K562 (cell line): Measurements from ENCODE around the gene FASTK. TPM values are rescaled to one million over a fixed set of nuclear protein-coding genes. Genes with fewer than 3 reads are reported as not detected.
A peak's percentile ranks its signal among the peaks of the same experiment; 100 is the strongest.

Experiments used
- ARID1B ChIP-seq: fragments of 450-650 bp; IDR thresholded peaks from 2 replicates; pipeline ENCODE4 v1.6.1; 2016; ENCODE audit warnings: antibody characterized with exemption, mild to moderate bottlenecking, inconsistent platforms
- DMBX1 ChIP-seq: fragments of 250-450 bp; sonication (Bioruptor Pico); IDR thresholded peaks from 2 replicates; pipeline ENCODE4 v1.8.0; 2022; ENCODE audit warnings: inconsistent platforms, mild to moderate bottlenecking, moderate library complexity, borderline replicate concordance
- MTA3 ChIP-seq: fragments of 450-650 bp; formaldehyde crosslinking; IDR thresholded peaks from 2 replicates; pipeline ENCODE4 v1.6.1; 2017; ENCODE audit warnings: mild to moderate bottlenecking, borderline replicate concordance
- NCOA2 ChIP-seq, 2 experiments: fragments of 450-650 bp; IDR thresholded peaks; 2 replicates each; pipeline ENCODE4 v1.6.1; 2018; ENCODE audit warnings: mild to moderate bottlenecking in 2 of 2, moderate library complexity in 1 of 2; ENCODE audit not compliant: partially characterized antibody in 2 of 2
- NFE2 ChIP-seq: IDR thresholded peaks from 2 replicates; pipeline ENCODE4 v1.6.1; 2014; ENCODE audit warnings: antibody characterized with exemption, low read depth
- ZFPM2 ChIP-seq: fragments of 250-450 bp; sonication (Bioruptor Pico); IDR thresholded peaks from 2 replicates; pipeline ENCODE4 v1.5.1; 2022; ENCODE audit warnings: mild to moderate bottlenecking
- ZNF76 ChIP-seq: fragments of 250-450 bp; sonication (Bioruptor Pico); IDR thresholded peaks from 2 replicates; pipeline ENCODE4 v1.4.0; 2020; ENCODE audit warnings: mild to moderate bottlenecking, moderate library complexity, borderline replicate concordance
- ZNF77 ChIP-seq: fragments of 250-450 bp; sonication (Bioruptor Pico); IDR thresholded peaks from 2 replicates; pipeline ENCODE4 v1.5.0; 2020
- polyA plus RNA-seq, 8 experiments: library from polyadenylated mRNA; depleted of rRNA in 4 of 8; stranded (reverse) in 5 of 8; unstranded in 3 of 8; fragments of >200 nt; fragmentation: Nextera tagmentation in 2 of 8; fragmentation: Illumina TruSeq in 1 of 8; extraction: Ambion mirVana in 2 of 8; extraction: Trizol in 1 of 8; gene quantifications; 2 replicates each; pipeline versions ENCODE4 v1.2.1 to v1.2.3, GENCODE V29; 2011 to 2014; ENCODE audit warnings: inconsistent platforms in 1 of 8, missing spikeins in 1 of 8
- total RNA-seq, 7 experiments: library from RNA; depleted of rRNA in 6 of 7; stranded (reverse); fragments of >200 nt in 6 of 7; fragmentation: Illumina TruSeq in 2 of 7; extraction: Trizol in 2 of 7; gene quantifications; 2 replicates each; pipeline versions ENCODE4 v1.2.1 to v1.2.3, GENCODE V29; 2011 to 2021; ENCODE audit warnings: low replicate concordance in 1 of 7
- TF ChIP-seq, protein P1 (sequence below): sonication (generic); formaldehyde crosslinking; IDR thresholded peaks from 2 replicates; pipeline ENCODE4 v1.8.1; 2022; ENCODE audit warnings: missing genetic modification reagents
- TF ChIP-seq, protein P2 (sequence below): fragments of 450-650 bp; formaldehyde crosslinking; conservative IDR thresholded peaks from 2 replicates; pipeline ENCODE4 v1.4.0; 2022; ENCODE audit warnings: mild to moderate bottlenecking, missing genetic modification characterization
- TF ChIP-seq, protein P3 (sequence below), 2 experiments: fragments of 250-450 bp in 1 of 2; fragments of 450-650 bp in 1 of 2; sonication (Bioruptor Pico) in 1 of 2; IDR thresholded peaks; 2 replicates each; pipeline versions ENCODE4 v1.6.1 to v1.8.0; 2016 to 2021; ENCODE audit warnings: mild to moderate bottlenecking in 2 of 2, moderate library complexity in 2 of 2, missing compliant biosample characterization in 1 of 2, missing genetic modification characterization in 1 of 2
- TF ChIP-seq, protein P4 (sequence below): fragments of 450-650 bp; IDR thresholded peaks from 2 replicates; pipeline ENCODE4 v1.6.1; 2017; ENCODE audit warnings: antibody characterized with exemption, mild to moderate bottlenecking
- TF ChIP-seq, protein P5 (sequence below): fragments of 200-800 bp; sonication (Bioruptor generic); IDR thresholded peaks from 2 replicates; pipeline ENCODE4 v1.6.1; 2016; ENCODE audit warnings: missing genetic modification characterization, missing compliant biosample characterization

FASTK gene
- total and polyA plus RNA-seq, 9 of the 15 experiments (the other 6 are each of a cell fraction or from before 2014, with no cell fraction given), result 0.51 to 150 (median 48.2) TPM

DNA sequence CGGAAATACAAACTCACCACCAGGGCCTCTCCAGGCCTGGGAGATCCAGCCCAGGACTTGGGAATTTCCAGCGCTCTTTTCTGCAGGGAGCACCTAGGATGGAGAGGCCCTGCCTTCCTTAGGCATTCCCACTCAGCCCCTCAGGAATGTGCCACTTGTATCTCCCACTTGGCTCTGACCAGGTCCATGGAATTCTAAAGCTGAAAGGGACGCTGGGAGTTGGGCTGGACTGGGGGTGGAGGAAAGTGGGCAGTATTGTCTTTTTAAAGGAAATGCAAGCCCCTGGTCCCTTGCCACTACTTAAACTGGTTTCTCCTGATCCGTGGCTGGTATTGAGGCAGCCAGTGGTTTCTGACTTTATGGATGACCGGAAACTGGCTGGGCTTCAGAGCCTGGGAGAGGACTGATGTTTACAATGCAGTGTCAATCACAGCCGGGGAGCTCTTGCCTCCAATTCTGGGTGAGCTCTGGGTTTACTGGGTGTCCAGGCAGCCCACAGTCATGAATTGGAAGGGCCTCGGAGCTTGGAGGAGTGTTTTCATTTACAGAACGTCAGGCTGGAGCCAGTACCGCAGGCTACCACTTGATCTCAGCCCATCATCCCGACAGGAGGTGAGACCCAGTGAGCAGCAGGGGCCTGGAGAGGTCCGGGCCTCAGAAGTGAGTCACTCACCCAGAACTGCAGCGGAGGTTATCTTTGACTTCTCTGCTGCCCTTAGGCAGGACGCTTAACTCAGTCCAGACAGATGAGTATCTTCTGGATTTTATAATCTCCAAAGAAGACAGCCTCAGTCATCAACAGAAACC lies 32.9 kb upstream of the FASTK start (continued):
- TF ChIP-seq, protein P1, sequence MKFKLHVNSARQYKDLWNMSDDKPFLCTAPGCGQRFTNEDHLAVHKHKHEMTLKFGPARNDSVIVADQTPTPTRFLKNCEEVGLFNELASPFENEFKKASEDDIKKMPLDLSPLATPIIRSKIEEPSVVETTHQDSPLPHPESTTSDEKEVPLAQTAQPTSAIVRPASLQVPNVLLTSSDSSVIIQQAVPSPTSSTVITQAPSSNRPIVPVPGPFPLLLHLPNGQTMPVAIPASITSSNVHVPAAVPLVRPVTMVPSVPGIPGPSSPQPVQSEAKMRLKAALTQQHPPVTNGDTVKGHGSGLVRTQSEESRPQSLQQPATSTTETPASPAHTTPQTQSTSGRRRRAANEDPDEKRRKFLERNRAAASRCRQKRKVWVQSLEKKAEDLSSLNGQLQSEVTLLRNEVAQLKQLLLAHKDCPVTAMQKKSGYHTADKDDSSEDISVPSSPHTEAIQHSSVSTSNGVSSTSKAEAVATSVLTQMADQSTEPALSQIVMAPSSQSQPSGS (CRISPR knock-in tag), result no peak
- TF ChIP-seq, protein P2, sequence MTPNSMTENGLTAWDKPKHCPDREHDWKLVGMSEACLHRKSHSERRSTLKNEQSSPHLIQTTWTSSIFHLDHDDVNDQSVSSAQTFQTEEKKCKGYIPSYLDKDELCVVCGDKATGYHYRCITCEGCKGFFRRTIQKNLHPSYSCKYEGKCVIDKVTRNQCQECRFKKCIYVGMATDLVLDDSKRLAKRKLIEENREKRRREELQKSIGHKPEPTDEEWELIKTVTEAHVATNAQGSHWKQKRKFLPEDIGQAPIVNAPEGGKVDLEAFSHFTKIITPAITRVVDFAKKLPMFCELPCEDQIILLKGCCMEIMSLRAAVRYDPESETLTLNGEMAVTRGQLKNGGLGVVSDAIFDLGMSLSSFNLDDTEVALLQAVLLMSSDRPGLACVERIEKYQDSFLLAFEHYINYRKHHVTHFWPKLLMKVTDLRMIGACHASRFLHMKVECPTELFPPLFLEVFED (CRISPR knock-in tag), result no peak
- no peak for TF ChIP-seq ZFPM2 (CRISPR knock-in tag)
- no peak for TF ChIP-seq ZNF76 (CRISPR knock-in tag)
- TF ChIP-seq ZNF77 (CRISPR knock-in tag), result no peak
- no peak for TF ChIP-seq DMBX1 (CRISPR knock-in tag)
- TF ChIP-seq, protein P3, sequence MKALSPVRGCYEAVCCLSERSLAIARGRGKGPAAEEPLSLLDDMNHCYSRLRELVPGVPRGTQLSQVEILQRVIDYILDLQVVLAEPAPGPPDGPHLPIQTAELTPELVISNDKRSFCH (CRISPR knock-in tag; IDR thresholded peaks at IDR 0.05), result no peak
- TF ChIP-seq, protein P3 (tag; IDR thresholded peaks at IDR 0.05), result no peak
- TF ChIP-seq, protein P4, sequence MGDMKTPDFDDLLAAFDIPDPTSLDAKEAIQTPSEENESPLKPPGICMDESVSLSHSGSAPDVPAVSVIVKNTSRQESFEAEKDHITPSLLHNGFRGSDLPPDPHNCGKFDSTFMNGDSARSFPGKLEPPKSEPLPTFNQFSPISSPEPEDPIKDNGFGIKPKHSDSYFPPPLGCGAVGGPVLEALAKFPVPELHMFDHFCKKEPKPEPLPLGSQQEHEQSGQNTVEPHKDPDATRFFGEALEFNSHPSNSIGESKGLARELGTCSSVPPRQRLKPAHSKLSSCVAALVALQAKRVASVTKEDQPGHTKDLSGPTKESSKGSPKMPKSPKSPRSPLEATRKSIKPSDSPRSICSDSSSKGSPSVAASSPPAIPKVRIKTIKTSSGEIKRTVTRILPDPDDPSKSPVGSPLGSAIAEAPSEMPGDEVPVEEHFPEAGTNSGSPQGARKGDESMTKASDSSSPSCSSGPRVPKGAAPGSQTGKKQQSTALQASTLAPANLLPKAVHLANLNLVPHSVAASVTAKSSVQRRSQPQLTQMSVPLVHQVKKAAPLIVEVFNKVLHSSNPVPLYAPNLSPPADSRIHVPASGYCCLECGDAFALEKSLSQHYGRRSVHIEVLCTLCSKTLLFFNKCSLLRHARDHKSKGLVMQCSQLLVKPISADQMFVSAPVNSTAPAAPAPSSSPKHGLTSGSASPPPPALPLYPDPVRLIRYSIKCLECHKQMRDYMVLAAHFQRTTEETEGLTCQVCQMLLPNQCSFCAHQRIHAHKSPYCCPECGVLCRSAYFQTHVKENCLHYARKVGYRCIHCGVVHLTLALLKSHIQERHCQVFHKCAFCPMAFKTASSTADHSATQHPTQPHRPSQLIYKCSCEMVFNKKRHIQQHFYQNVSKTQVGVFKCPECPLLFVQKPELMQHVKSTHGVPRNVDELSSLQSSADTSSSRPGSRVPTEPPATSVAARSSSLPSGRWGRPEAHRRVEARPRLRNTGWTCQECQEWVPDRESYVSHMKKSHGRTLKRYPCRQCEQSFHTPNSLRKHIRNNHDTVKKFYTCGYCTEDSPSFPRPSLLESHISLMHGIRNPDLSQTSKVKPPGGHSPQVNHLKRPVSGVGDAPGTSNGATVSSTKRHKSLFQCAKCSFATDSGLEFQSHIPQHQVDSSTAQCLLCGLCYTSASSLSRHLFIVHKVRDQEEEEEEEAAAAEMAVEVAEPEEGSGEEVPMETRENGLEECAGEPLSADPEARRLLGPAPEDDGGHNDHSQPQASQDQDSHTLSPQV, result no peak; the same call in 1 of the 2 replicates
- TF ChIP-seq NCOA2 (IDR thresholded peaks at IDR 0.05; ENCODE audit: partially characterized antibody in 2 of 2), result no peak
- no peak; the same call in 1 of the 2 replicates for TF ChIP-seq MTA3
- no peak for TF ChIP-seq NFE2
- TF ChIP-seq ARID1B, result peak; percentile 71
- TF ChIP-seq, protein P5, sequence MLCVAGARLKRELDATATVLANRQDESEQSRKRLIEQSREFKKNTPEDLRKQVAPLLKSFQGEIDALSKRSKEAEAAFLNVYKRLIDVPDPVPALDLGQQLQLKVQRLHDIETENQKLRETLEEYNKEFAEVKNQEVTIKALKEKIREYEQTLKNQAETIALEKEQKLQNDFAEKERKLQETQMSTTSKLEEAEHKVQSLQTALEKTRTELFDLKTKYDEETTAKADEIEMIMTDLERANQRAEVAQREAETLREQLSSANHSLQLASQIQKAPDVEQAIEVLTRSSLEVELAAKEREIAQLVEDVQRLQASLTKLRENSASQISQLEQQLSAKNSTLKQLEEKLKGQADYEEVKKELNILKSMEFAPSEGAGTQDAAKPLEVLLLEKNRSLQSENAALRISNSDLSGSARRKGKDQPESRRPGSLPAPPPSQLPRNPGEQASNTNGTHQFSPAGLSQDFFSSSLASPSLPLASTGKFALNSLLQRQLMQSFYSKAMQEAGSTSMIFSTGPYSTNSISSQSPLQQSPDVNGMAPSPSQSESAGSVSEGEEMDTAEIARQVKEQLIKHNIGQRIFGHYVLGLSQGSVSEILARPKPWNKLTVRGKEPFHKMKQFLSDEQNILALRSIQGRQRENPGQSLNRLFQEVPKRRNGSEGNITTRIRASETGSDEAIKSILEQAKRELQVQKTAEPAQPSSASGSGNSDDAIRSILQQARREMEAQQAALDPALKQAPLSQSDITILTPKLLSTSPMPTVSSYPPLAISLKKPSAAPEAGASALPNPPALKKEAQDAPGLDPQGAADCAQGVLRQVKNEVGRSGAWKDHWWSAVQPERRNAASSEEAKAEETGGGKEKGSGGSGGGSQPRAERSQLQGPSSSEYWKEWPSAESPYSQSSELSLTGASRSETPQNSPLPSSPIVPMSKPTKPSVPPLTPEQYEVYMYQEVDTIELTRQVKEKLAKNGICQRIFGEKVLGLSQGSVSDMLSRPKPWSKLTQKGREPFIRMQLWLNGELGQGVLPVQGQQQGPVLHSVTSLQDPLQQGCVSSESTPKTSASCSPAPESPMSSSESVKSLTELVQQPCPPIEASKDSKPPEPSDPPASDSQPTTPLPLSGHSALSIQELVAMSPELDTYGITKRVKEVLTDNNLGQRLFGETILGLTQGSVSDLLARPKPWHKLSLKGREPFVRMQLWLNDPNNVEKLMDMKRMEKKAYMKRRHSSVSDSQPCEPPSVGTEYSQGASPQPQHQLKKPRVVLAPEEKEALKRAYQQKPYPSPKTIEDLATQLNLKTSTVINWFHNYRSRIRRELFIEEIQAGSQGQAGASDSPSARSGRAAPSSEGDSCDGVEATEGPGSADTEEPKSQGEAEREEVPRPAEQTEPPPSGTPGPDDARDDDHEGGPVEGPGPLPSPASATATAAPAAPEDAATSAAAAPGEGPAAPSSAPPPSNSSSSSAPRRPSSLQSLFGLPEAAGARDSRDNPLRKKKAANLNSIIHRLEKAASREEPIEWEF, result no peak
